CD14-positive monocyte (primary cell): Measurements from ENCODE around the gene USP9Y. TPM values are rescaled to one million over a fixed set of nuclear protein-coding genes. Genes with fewer than 3 reads are reported as not detected.

Experiments used
- DNase-seq, 3 donors: peaks; one replicate each; pipeline ENCODE4 v3.0.0-alpha.2; 2011 to 2022
- H2AFZ ChIP-seq: 2 replicates; pipeline ENCODE4 v1.6.0; 2012; ENCODE audit warnings: mild to moderate bottlenecking, low read depth, low read length, inconsistent platforms; ENCODE audit not compliant: insufficient read depth, poor library complexity, severe bottlenecking
- H3K27ac ChIP-seq, 2 donors: 1 replicate in 1 of 2; 2 replicates in 1 of 2; pipeline ENCODE4 v1.5.1; 2012 to 2013; ENCODE audit warnings: low read length in 2 of 2, control low read depth in 1 of 2, inconsistent platforms in 1 of 2, low read depth in 1 of 2, mild to moderate bottlenecking in 1 of 2
- H3K27me3 ChIP-seq, 2 donors: one replicate each; pipeline versions ENCODE4 v1.6.0 to v1.6.1; 2011 to 2013; ENCODE audit warnings: low read length in 2 of 2; ENCODE audit not compliant: control insufficient read depth in 2 of 2, insufficient read depth in 2 of 2
- H3K36me3 ChIP-seq, 2 donors: replicated peaks in 1 of 2; 1 replicate in 1 of 2; 2 replicates in 1 of 2; pipeline versions ENCODE4 v1.5.1 to v1.6.1; 2012 to 2013; ENCODE audit warnings: low read length in 2 of 2, control low read depth in 1 of 2, inconsistent platforms in 1 of 2, mild to moderate bottlenecking in 1 of 2; ENCODE audit not compliant: insufficient read depth in 2 of 2, control insufficient read depth in 1 of 2
- H3K4me1 ChIP-seq, 2 donors: 1 replicate in 1 of 2; 2 replicates in 1 of 2; pipeline versions ENCODE4 v1.5.1 to v1.6.1; 2012 to 2013; ENCODE audit warnings: low read length in 2 of 2, control low read depth in 1 of 2, inconsistent platforms in 1 of 2, mild to moderate bottlenecking in 1 of 2, moderate library complexity in 1 of 2; ENCODE audit not compliant: insufficient read depth in 2 of 2, control insufficient read depth in 1 of 2
- H3K4me2 ChIP-seq: replicated peaks from 2 replicates; pipeline ENCODE3; 2012; ENCODE audit warnings: low read length, moderate library complexity, mild to moderate bottlenecking; ENCODE audit not compliant: poor library complexity, severe bottlenecking; ENCODE audit errors: extremely low read depth
- H3K4me3 ChIP-seq, 3 experiments: fragments of 200-600 bp in 1 of 3; sonication (generic) in 1 of 3; replicated peaks in 1 of 3; 1 replicate in 2 of 3; 2 replicates in 1 of 3; pipeline ENCODE4 v1.5.1; 2011 to 2013; ENCODE audit warnings: low read length in 3 of 3, mild to moderate bottlenecking in 3 of 3, control low read depth in 2 of 3, low read depth in 2 of 3, inconsistent platforms in 1 of 3, moderate library complexity in 1 of 3
- H3K79me2 ChIP-seq: 2 replicates; pipeline ENCODE4 v1.6.0; 2012; ENCODE audit warnings: mild to moderate bottlenecking, control low read depth, inconsistent platforms, low read length, moderate library complexity; ENCODE audit not compliant: insufficient read depth
- H3K9ac ChIP-seq: 2 replicates; pipeline ENCODE4 v1.6.0; 2017; ENCODE audit warnings: low read length, mild to moderate bottlenecking; ENCODE audit not compliant: insufficient read depth, poor library complexity, severe bottlenecking
- H3K9me3 ChIP-seq, 2 donors: replicated peaks in 1 of 2; 1 replicate in 1 of 2; 2 replicates in 1 of 2; pipeline versions ENCODE4 v1.5.1 to v1.6.1; 2012 to 2013; ENCODE audit warnings: low read length in 2 of 2, control low read depth in 1 of 2; ENCODE audit not compliant: control insufficient read depth in 1 of 2, insufficient read depth in 1 of 2
- H4K20me1 ChIP-seq: 2 replicates; pipeline ENCODE4 v1.6.0; 2012; ENCODE audit warnings: mild to moderate bottlenecking, low read length, control low read depth, moderate library complexity; ENCODE audit not compliant: insufficient read depth
- H3K27ac Mint-ChIP-seq, 7 donors: one replicate each; pipeline ENCODE4 v1.8.0; 2020; ENCODE audit warnings: mild to moderate bottlenecking in 7 of 7, mixed read lengths in 7 of 7, moderate library complexity in 6 of 7, inconsistent platforms in 2 of 7
- H3K27me3 Mint-ChIP-seq, 3 donors: one replicate each; pipeline ENCODE4 v1.8.0; 2021 to 2022; ENCODE audit warnings: low read depth in 3 of 3, mild to moderate bottlenecking in 3 of 3, mixed read lengths in 3 of 3, moderate library complexity in 3 of 3, inconsistent platforms in 1 of 3
- H3K36me3 Mint-ChIP-seq, 2 donors: one replicate each; pipeline ENCODE4 v1.8.0; 2020; ENCODE audit warnings: mixed read lengths in 2 of 2, inconsistent platforms in 1 of 2, mild to moderate bottlenecking in 1 of 2
- H3K4me1 Mint-ChIP-seq: one replicate; pipeline ENCODE4 v1.8.0; 2020; ENCODE audit warnings: mild to moderate bottlenecking, mixed read lengths
- H3K4me3 Mint-ChIP-seq, 2 donors: one replicate each; pipeline ENCODE4 v1.8.0; 2020; ENCODE audit warnings: mild to moderate bottlenecking in 2 of 2, mixed read lengths in 2 of 2, moderate library complexity in 1 of 2
- H3K9me3 Mint-ChIP-seq, 7 donors: one replicate each; pipeline ENCODE4 v1.8.0; 2020 to 2022; ENCODE audit warnings: mixed read lengths in 7 of 7, mild to moderate bottlenecking in 6 of 7, moderate library complexity in 6 of 7, inconsistent platforms in 2 of 7
- CTCF ChIP-seq: fragments of 200-600 bp; IDR thresholded peaks from one replicate; pipeline ENCODE4 v1.8.0; 2022; ENCODE audit warnings: antibody characterized with exemption, mild to moderate bottlenecking
- WGBS: methylation state at CpG from one replicate; pipeline ENCODE4 v1.1.5; 2013; ENCODE audit warnings: missing lambda C conversion rate; ENCODE audit not compliant: insufficient coverage; 5-methylcytosine and 5-hydroxymethylcytosine counted together
- intact Hi-C, 2 donors: fragments of 100-400 bp; cut with micrococcal nuclease; formaldehyde crosslinking; loops; one replicate each; pipeline versions ENCODE4 v1.15.0 to v1.15.1; 2023
- polyA plus RNA-seq, 3 donors: library from polyadenylated mRNA; depleted of rRNA in 1 of 3; unstranded in 2 of 3; stranded (reverse) in 1 of 3; fragments of 300-500 nt in 2 of 3; fragments of >200 nt in 1 of 3; fragmentation: Illumina TruSeq in 2 of 3; gene quantifications; 1 replicate in 2 of 3; 2 replicates in 1 of 3; pipeline ENCODE4 v1.2.3, GENCODE V29; 2012 to 2021

The USP9Y gene
- polyA plus RNA-seq, 3 donors = not detected

GRCh38 chrY:12715376-12715775 is 14.3 kb downstream of the USP9Y start:
- H3K4me1 ChIP-seq = no peaks in the 10 kb centered on the region
- no peaks in the 10 kb centered on the region for H4K20me1 ChIP-seq
- no peak overlapping the region for H3K4me3 ChIP-seq
- H3K79me2 ChIP-seq = no peaks in the 10 kb centered on the region
- no peak for DNase-seq
- H3K27ac ChIP-seq = no peak overlapping the region
- Mint-ChIP-seq H3K4me1 (no peaks in the 10 kb centered on the region), H3K9me3 (no peaks in the 10 kb centered on the region), H3K4me3 (no peak overlapping the region), H3K27ac (no peak overlapping the region), H3K27me3 (no peaks in the 10 kb centered on the region), H3K36me3 (peaks cover 0 to 10% of the 10 kb centered on the region in 2 donors)
- H2AFZ ChIP-seq = no peak overlapping the region
- intact Hi-C loops = no loop called here
- H3K27me3 ChIP-seq = no peaks in the 10 kb centered on the region
- H3K9me3 ChIP-seq = no peaks in the 10 kb centered on the region
- no peak overlapping the region for H3K9ac ChIP-seq
- no peak overlapping the region for H3K4me2 ChIP-seq
- TF ChIP-seq CTCF = no peak
- no peaks in the 10 kb centered on the region for H3K36me3 ChIP-seq
- no CpG with 5 or more reads among the region's 6 CpGs for WGBS

- TF ChIP-seq CTCF = no peak
- intact Hi-C loops = no loop called here
- H3K79me2 ChIP-seq = no peaks in the 10 kb centered on the region
- Mint-ChIP-seq H3K4me3 (no peak overlapping the region), H3K4me1 (peaks cover 4% of the 10 kb centered on the region), H3K27ac (no peak overlapping the region), H3K27me3 (no peaks in the 10 kb centered on the region), H3K36me3 (peaks cover 0 to 16% of the 10 kb centered on the region in 2 donors), H3K9me3 (no peaks in the 10 kb centered on the region)
- no CpG with 5 or more reads among the region's 2 CpGs for WGBS
- no peaks in the 10 kb centered on the region for H4K20me1 ChIP-seq
- H3K9ac ChIP-seq = no peak overlapping the region
- H3K4me3 ChIP-seq = no peak overlapping the region
- H2AFZ ChIP-seq = no peak overlapping the region
- DNase-seq = no peak
- no peaks in the 10 kb centered on the region for H3K36me3 ChIP-seq
- H3K27me3 ChIP-seq = no peaks in the 10 kb centered on the region
- no peak overlapping the region for H3K27ac ChIP-seq
- no peaks in the 10 kb centered on the region for H3K4me1 ChIP-seq
- no peaks in the 10 kb centered on the region for H3K9me3 ChIP-seq
- H3K4me2 ChIP-seq = no peak overlapping the region
Measured at GRCh38 chrY:12729746-12730145, 28.7 kb downstream of the USP9Y start.
